Kidney (tissue), 14 donors: ENCODE results near the gene BROX. TPM values are rescaled to one million over a fixed set of nuclear protein-coding genes. Genes with fewer than 3 reads are reported as not detected.

Source experiments
- DNase-seq, 5 donors: peaks; one replicate each; pipeline ENCODE4 v3.0.0-alpha.2; 2013 to 2020
- FAIRE-seq: peaks from 2 replicates; lab custom pipeline; 2012; peaks lifted over from hg19 to GRCh38; lab: Jason Lieb, UNC
- H3K27ac ChIP-seq, 2 donors: one replicate each; pipeline ENCODE4 v1.7.0; 2013; ENCODE audit warnings: low read depth in 2 of 2, low read length in 2 of 2, inconsistent platforms in 1 of 2
- H3K27me3 ChIP-seq: one replicate; pipeline ENCODE4 v1.7.1; 2013; ENCODE audit warnings: low read length, inconsistent platforms; ENCODE audit not compliant: control insufficient read depth, insufficient read depth
- H3K36me3 ChIP-seq, 3 donors: one replicate each; pipeline versions ENCODE4 v1.7.0 to v1.7.1; 2013; ENCODE audit warnings: low read length in 3 of 3, control low read depth in 1 of 3, inconsistent platforms in 1 of 3; ENCODE audit not compliant: insufficient read depth in 3 of 3, control insufficient read depth in 2 of 3
- H3K4me1 ChIP-seq, 3 donors: one replicate each; pipeline versions ENCODE4 v1.7.0 to v1.7.1; 2013; ENCODE audit warnings: low read length in 3 of 3, inconsistent platforms in 1 of 3, low read depth in 1 of 3; ENCODE audit not compliant: control insufficient read depth in 2 of 3, insufficient read depth in 2 of 3
- H3K4me3 ChIP-seq, 3 donors: one replicate each; pipeline versions ENCODE4 v1.7.0 to v1.8.1; 2013; ENCODE audit warnings: low read length in 3 of 3, control low read depth in 1 of 3, inconsistent platforms in 1 of 3
- H3K9ac ChIP-seq, 3 donors: one replicate each; pipeline versions ENCODE4 v1.7.0 to v1.7.1; 2013; ENCODE audit warnings: low read length in 3 of 3, control low read depth in 1 of 3, inconsistent platforms in 1 of 3
- H3K9me3 ChIP-seq, 3 donors: one replicate each; pipeline versions ENCODE4 v1.7.0 to v1.7.1; 2013; ENCODE audit warnings: low read length in 3 of 3, control low read depth in 1 of 3, inconsistent platforms in 1 of 3; ENCODE audit not compliant: control insufficient read depth in 2 of 3, insufficient read depth in 1 of 3
- intact Hi-C: fragments of 100-400 bp; cut with DNase I; formaldehyde crosslinking; loops from one replicate; pipeline ENCODE4 v1.11.1; 2022
- polyA plus RNA-seq: library from polyadenylated mRNA; stranded (reverse); fragments of 350-450 nt; fragmentation: Illumina TruSeq; extraction: RNeasy Lipid Tissue Mini Kit (QIAGEN cat#74804); gene quantifications from one replicate; pipeline ENCODE4 v1.2.3, GENCODE V29; 2014; ENCODE audit warnings: low read depth, low replicate concordance; ENCODE audit not compliant: insufficient read depth
- total RNA-seq: library from RNA; stranded (reverse); fragmentation: NEBNext Ultra II Directional; extraction: Animal tissue kit (Norgen Biotek cat#: 25700); gene quantifications from one replicate; pipeline ENCODE4 v1.2.1, GENCODE V29; 2021
- TF ChIP-seq, protein P1 (sequence below): IDR thresholded peaks from 3 replicates; pipeline ENCODE4 v1.5.1; 2012; ENCODE audit warnings: mild to moderate bottlenecking, moderate library complexity, borderline replicate concordance; ENCODE audit not compliant: insufficient read depth; ENCODE audit errors: extremely low read depth
- donor health status: control.
- donor health status: control.
- donor health status: control.
- donor health status: control.
- donor health status: control.
- donor health status: DM: yes; HTN: yes; CAD: no.
- donor health status: Normal renal cell carcinoma (clear cell type).

The BROX gene
- total and polyA plus RNA-seq, 2 donors from 2014 or later = 18.0 to 52.1 TPM

DNA sequence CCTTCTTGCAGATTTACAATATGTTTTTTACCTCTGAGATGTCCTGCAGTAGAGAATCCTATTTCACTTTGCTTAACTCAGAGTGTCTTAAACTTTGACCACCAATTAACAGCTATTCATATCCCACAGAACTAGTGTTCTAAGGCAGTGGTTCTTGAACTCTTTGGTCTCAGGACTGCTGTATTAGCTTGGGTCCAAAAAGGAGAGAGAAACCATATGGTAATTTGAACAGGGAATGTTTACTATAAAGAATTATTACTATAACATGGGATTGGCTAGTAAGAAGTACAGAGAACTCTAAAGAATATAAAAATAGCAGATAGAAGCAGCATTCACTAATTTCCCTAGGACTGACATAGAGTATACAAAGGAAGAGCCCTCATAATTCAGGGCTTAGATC, 56.2 kb downstream of the BROX start:
- Histone ChIP-seq H3K4me3 (no peak overlapping the region), H3K27ac (no peak overlapping the region), H3K9me3 (peaks cover 0 to 14% (median 0%) of the 10 kb centered on the region in 3 donors), H3K4me1 (no peaks in the 10 kb centered on the region), H3K36me3 (no peaks in the 10 kb centered on the region), H3K9ac (no peak overlapping the region), H3K27me3 (no peaks in the 10 kb centered on the region)
- intact Hi-C loops = no loop called here
- TF ChIP-seq, protein P1, sequence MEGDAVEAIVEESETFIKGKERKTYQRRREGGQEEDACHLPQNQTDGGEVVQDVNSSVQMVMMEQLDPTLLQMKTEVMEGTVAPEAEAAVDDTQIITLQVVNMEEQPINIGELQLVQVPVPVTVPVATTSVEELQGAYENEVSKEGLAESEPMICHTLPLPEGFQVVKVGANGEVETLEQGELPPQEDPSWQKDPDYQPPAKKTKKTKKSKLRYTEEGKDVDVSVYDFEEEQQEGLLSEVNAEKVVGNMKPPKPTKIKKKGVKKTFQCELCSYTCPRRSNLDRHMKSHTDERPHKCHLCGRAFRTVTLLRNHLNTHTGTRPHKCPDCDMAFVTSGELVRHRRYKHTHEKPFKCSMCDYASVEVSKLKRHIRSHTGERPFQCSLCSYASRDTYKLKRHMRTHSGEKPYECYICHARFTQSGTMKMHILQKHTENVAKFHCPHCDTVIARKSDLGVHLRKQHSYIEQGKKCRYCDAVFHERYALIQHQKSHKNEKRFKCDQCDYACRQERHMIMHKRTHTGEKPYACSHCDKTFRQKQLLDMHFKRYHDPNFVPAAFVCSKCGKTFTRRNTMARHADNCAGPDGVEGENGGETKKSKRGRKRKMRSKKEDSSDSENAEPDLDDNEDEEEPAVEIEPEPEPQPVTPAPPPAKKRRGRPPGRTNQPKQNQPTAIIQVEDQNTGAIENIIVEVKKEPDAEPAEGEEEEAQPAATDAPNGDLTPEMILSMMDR = no peak
- no peak for DNase-seq
- no peak for FAIRE-seq

DNA sequence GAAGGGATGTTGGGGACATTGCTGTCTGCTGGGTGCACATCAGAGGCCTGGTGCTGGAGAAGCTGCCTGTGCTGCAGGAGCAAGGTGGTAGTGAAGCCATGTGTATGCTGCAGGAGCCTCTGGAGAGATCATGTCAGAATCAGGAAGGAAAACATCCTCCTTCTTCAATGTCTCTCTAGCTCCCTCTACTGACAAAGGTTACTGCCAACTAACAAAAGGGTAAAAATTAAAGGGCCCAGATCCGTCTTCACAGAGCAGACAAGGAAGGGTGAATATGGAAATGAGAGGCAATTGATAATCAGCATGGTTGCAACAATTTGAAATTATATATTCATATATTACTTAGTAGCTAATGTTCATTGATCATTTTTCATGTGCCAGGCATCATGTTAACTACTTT, 56.8 kb downstream of the BROX start:
- TF ChIP-seq, protein P1 = no peak
- H3K4me1 ChIP-seq = no peaks in the 10 kb centered on the region
- no peak for FAIRE-seq
- peaks cover 0 to 14% (median 0%) of the 10 kb centered on the region in 3 donors for H3K9me3 ChIP-seq
- H3K9ac ChIP-seq = no peak overlapping the region
- DNase-seq = no peak
- H3K4me3 ChIP-seq = no peak overlapping the region
- no peaks in the 10 kb centered on the region for H3K27me3 ChIP-seq
- intact Hi-C loops = no loop called here
- no peak overlapping the region for H3K27ac ChIP-seq
- no peaks in the 10 kb centered on the region for H3K36me3 ChIP-seq

DNA sequence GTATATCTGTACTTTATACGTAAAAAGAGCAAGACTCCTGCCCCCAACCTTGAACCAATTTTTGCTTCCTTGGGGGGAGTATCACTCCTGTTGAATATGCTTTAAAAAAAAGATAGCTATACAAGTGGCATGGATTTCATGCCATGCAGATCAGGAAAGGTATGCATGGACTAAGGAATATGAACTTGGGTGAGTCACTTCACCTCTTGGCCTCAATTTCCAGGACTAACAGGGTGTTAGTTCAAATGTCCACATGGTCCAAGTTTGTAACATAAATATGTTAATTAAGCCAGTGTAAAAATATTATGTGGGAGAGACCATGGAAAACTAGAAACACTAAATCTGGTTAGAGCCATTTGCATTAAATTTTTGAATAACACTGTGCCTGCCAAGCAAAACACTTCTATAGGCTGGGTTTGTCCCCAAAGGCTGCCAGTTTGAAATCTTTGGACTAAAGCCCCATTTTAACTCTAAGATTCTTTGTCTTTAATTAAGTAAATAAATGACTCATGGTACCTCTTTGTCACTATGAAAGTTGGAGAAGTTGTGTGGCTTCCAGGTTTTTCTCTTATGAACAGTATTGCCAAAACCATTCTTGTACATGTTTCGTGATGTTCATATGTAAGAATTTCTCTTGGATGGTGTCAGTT, 57.7 kb downstream of the BROX start:
- Histone ChIP-seq H3K9me3 (peaks cover 0 to 14% (median 0%) of the 10 kb centered on the region in 3 donors), H3K27ac (no peak overlapping the region), H3K4me1 (no peaks in the 10 kb centered on the region), H3K4me3 (no peak overlapping the region), H3K36me3 (no peaks in the 10 kb centered on the region), H3K27me3 (no peaks in the 10 kb centered on the region), H3K9ac (no peak overlapping the region)
- TF ChIP-seq, protein P1 = no peak
- FAIRE-seq (no peak), DNase-seq (no peak)
- intact Hi-C loops = no loop called here
